Nucleus accumbens (tissue), 56 donors: ENCODE measurements around the gene FANCL.
"Not testable (repeated sequence)": the region's sequence is repeated elsewhere in the genome, so short reads cannot be mapped to it uniquely, and the experiment has no call there.

Source experiments
- DNase-seq, 56 donors: peaks; one replicate each; lab custom pipeline; 2025; lab: John Stamatoyannopoulos, UW

Gene FANCL

GRCh38 chr2:58207189-58207588 lies 33.9 kb downstream of the FANCL start:
- DNase-seq: no peak

GRCh38 chr2:58206785-58207184 lies 34.3 kb downstream of the FANCL start:
- DNase-seq: no peak

- DNase-seq: no peak
These were observed 36.7 kb downstream of the FANCL start for GRCh38 chr2:58204195-58204959.

GRCh38 chr2:58203018-58203417 lies 38.1 kb downstream of the FANCL start:
- DNase-seq: no peak

GRCh38 chr2:58202404-58202803 lies 38.7 kb downstream of the FANCL start:
- no peak for DNase-seq

- DNase-seq: no peak
These were observed 43.2 kb downstream of the FANCL start for GRCh38 chr2:58197894-58198293.

- no peak for DNase-seq
These were observed 45.5 kb downstream of the FANCL start for GRCh38 chr2:58195662-58196061.

GRCh38 chr2:58194458-58194857 lies 46.7 kb downstream of the FANCL start:
- no peak for DNase-seq

- DNase-seq: not testable (repeated sequence)
These were observed 54.1 kb downstream of the FANCL start for GRCh38 chr2:58187022-58187421.

- DNase-seq: no peak
These were observed 54.6 kb downstream of the FANCL start for GRCh38 chr2:58186501-58186900.

- no peak for DNase-seq
These were observed 58.6 kb downstream of the FANCL start for GRCh38 chr2:58182527-58182926.

GRCh38 chr2:58180635-58181034 lies 60.5 kb downstream of the FANCL start:
- no peak for DNase-seq

- not testable (repeated sequence) for DNase-seq
These were observed 61.0 kb downstream of the FANCL start for GRCh38 chr2:58180175-58180574.

- not testable (repeated sequence) for DNase-seq
These were observed 63.9 kb downstream of the FANCL start for GRCh38 chr2:58177187-58177586.

- not testable (repeated sequence) for DNase-seq
These were observed 69.3 kb downstream of the FANCL start for GRCh38 chr2:58171831-58172230.

- DNase-seq: not testable (repeated sequence)
These were observed 70.7 kb downstream of the FANCL start for GRCh38 chr2:58170334-58170933.

- not testable (repeated sequence) for DNase-seq
These were observed 71.3 kb downstream of the FANCL start for GRCh38 chr2:58169845-58170244.

- DNase-seq: not testable (repeated sequence)
These were observed 73.0 kb downstream of the FANCL start for GRCh38 chr2:58168130-58168529.

GRCh38 chr2:58163913-58164312 lies 77.2 kb downstream of the FANCL start:
- no peak for DNase-seq

- no peak for DNase-seq
These were observed 82.6 kb downstream of the FANCL start for GRCh38 chr2:58158481-58158880.

- no peak for DNase-seq
These were observed 83.4 kb downstream of the FANCL start for GRCh38 chr2:58157754-58158153.

- no peak for DNase-seq
These were observed 84.3 kb downstream of the FANCL start for GRCh38 chr2:58156780-58157179.
